GM18870 (cell line): Measurements from ENCODE around the gene TSHZ2.
"Not testable (repeated sequence)": the region's sequence is repeated elsewhere in the genome, so short reads cannot be mapped to it uniquely, and the experiment has no call there.

Source experiments
- ATAC-seq: cut with Tn5 transposase; IDR thresholded peaks from one replicate; pipeline ENCODE4 v1.9.1; 2021; ENCODE audit warnings: moderate library complexity; ENCODE audit not compliant: unreplicated experiment

The TSHZ2 gene

DNA sequence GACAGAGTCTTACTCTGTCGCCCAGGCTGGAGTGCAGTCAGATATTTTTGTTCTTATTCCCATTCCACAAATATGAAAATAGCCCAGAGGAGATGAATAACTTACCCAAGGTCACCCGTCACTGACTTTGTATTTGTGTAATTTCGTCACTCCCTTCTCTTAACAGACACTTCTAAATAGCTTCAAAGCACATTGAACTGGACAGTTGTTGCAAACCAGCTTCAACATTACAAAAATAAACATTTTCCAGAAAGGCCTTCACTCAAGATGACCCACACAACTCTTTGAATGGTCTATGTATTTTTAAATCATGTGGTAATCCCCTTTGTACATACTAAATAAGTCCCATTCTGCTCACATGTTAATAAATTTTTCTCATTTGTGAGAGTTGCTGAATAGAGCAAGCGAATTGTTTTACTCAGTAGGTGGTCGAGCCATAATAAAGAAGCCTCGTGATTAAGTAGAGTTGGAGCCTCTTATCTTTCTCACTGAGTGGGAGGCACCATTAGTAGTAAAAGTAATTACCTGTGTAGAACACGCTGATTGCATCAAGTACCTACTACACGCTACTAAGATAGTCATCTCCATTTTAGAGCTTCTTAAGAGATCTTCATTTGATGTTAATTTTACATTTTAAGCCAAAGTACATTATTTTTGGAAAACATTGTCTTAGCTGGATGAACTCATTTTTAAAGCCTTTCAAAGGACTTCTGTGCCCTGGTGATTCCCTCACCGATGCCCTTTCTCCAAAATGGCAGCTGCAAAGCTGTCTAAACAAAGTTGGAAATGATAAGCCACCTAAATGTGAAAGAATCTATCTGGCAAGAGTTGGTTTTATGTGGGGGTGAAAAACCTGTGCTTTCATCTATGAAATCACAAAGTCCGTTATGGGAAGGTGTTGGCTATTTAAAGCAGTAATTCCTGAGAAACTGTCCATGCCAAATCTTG is 110.0 kb downstream of the TSHZ2 start:
- ATAC-seq, result no peak

DNA sequence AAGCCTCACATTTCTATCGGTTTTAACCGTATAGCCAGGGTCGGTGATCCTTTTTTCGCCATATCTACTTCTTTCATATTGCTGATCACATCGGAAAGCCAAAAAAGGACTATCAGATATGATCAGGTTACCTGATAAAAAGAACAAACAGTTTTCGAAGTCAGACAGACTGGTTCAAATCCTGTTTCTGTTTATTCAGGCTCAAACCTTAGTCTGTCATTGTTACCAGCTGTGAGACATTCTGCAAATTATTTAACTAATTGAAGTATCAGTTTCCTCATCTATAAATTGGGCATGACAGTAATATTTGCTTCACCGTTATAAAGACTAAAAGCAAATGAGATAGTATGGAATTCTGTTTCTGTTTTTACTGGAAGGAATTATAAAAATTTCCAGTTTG is 111.3 kb downstream of the TSHZ2 start:
- ATAC-seq, result no peak

DNA sequence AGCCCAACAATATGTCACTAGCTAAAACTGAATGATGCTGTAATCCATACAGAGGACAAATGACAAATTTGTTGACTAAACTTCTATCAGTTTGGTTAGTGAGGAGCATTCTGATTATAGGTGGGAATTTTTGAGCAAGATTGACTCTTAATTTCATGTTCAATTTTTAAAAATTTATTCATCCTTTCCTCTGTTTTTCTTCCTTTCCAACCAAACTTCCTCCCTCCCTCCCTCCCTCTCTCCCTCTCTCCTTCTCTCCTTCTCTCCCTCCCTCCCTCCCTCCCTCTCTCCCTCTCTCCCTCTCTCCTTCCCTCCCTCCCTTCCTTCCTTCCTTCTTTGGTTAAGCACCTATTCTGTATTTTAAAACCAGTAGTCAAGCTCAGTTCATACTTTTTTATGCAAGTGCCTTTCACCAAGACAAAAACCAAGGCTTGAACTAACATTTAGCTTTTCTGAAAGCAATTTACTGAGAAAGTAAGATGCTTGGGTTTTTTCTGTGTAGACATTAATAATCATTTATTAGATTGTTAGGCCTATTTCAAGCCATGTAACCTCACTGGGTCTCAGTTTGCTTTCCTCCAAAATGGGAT is 112.3 kb downstream of the TSHZ2 start:
- no peak for ATAC-seq

DNA sequence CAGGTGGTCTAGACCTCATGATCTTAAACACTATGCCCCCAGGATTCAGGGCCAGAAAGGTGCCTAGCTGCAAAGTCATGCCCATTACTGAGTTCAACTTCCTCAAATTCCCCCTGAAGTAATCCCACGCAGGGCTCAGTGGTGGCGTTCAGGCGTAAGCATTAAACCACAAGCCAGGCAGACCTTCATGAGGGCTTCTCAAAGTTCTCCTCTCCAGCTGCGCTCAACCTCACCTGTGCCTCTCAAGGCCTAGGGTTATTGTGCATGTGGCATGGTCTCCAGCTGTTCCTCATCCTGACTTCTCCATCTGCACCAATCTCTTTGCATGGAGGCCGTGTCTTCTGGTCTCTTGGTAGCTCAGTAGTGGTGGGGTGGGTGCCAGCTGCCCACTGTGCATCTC is 113.6 kb downstream of the TSHZ2 start:
- ATAC-seq, result no peak

DNA sequence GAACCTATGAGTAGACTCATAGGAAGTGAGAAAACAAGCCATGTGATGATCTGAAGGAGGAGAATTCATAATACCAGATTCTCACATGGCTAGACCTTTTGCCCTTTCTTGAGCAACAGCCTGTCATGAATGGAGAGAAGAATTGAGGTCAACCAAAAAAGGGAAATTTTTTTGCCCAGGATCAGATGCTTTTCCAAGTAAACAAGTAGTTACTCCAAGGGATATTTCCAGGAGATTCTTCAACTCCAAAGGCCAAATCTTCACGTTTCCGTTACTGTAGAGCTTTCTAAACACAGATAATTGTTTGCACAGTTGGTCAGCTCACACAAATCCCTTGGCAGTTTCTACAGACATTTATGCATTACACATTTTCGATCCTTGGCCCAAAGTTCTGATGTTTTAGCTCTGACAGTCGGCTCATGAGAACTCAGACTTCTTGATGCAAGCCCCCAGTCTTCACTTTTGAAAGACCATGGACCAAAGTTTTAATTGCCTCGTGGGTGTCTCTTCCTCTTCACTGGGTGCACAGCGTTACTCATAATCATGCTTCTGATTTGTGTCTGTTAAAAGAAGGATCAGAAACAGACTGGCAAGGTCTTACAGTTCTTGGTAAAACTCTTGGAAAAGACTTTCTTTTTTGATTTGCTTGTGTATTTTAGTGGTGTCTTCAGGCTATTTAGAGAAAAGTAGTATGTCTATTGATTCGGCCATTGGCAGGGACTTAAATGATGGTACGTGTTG is 115.0 kb downstream of the TSHZ2 start:
- ATAC-seq, result no peak

DNA sequence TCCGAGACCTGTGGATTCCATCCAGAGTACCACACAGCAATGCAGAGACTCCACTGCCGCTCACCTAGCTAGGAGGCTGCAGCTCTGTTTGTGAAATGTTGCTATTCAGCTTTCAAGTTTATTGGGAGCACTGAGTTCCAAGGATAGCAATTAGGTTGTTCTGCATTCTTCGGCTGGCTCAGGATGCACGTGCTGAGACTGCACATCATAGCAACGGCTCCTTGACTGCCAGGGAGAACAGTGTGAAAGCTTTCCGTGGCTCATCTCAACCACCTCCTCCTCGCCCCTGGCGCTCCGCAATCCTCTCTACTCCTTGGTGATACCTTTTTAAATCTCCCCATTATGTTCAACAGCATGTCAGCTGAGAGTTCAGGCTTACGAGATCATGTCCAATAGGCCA is 116.6 kb downstream of the TSHZ2 start:
- no peak for ATAC-seq

DNA sequence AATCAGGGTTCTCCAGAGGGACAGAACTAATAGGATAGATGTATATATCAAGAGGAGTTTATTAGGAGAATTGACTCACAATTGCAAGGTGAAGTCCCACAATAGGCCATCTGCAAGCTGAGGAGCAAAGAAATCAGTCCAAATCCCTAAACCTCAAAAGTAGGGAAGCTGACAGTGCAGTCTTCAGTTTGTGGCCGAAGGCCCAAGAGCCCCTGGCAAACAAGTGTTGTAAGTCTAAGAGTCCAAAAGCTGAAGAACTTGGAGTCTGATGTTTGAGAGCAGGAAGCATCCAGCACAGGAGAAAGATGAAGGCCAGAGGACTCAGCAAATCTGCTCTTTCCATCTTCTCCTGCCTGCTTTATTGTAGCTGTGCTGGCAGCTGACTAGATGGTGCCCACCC is 117.7 kb downstream of the TSHZ2 start:
- not testable (repeated sequence) for ATAC-seq

DNA sequence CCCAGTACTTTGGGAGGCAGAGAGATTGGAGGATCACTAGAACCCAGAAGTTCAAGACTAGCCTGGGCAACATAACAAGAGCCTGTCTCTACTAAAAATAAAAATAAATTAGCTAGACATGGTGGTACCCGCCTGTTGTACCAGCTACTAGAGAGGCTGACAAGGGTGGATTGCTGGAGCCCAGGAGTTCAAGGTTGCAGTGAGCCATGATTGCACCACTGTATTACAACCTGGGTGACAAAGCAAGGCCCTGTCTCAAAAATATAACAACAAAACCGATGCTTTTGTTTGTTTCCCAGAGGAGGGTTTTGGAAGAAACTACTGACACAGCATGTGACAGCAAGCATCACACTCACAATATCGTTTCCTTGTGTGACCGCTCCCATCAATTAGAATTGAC is 119.6 kb downstream of the TSHZ2 start:
- ATAC-seq, result no peak

DNA sequence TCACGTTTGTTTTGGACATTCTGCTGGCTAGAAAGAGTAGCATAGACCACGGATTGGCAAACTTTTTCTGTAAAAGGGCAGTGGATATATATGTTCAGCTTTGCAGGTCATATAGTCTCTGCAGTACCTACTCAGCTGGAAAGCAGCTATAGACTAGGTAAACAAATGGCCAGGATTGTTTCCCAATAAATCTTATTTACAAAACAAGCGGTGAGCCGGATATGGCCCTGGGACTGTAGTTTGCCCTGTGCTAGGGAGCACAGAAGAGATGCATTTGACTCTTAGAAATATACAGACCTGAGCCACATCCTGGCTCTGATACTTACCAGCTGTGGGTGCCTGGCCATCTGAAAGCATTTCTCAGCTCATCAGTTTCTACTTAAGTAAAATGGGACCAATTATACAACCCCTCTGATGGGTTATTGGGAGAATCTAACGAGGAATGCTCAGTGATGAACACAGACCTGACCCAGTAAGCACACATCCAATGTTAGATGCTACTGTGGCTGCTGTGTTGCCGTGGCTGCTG is 120.7 kb downstream of the TSHZ2 start:
- no peak for ATAC-seq

DNA sequence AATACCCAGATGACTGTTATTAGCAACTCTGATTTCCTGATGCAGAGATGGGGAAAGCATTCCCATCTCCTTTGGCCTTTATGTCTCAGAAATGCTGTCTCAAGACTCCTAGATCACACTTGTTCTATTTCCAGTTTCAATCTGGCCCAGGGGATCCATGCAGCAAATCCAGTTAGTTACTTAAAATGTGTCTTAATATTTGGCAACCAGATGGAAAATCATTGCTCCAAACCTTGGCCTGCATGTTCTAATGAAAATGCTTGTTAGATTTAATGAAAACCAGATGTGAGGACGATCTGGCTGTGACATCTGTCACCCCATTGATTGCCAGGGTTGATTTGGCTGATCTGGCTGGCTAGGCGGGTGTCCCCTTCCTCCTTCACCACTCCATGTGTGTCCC is 125.2 kb downstream of the TSHZ2 start:
- ATAC-seq, result no peak

DNA sequence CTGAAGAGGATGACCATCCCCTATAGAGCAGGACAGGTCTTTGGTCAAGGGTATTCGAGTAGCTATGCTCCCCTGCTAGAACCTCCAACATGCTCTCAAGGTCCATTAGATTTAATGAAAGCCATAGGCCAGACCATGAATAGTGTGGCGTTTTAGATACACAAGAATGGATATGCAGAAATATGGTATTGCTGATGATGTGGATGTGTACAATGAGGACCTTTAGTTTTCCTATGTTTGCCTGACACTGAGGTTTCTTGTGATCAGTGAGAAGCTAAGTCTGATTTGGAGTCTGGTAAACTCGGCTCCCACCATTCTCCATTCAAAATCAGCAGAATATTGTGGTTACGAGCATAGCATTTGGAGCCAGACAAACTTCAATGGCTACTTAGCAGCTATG is 125.6 kb downstream of the TSHZ2 start:
- no peak for ATAC-seq

DNA sequence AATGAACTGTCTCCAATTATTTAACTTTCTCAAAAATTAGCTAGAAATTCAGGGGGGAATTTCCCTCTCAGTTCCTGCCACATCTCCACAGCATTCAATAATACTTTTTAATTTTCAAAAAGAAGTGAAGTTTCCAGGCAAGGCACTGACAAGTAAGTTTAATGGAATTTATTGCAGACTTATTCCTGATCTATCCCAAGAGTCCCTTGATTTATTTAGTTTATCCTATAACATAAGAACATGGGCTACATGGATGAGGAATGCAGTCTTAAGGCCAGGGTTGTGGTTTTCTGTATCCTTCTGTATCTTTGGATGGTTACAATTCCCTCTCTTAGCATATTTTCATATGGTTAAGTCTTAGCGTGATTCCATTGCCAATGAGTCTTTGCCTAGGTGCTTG is 126.5 kb downstream of the TSHZ2 start:
- no peak for ATAC-seq

DNA sequence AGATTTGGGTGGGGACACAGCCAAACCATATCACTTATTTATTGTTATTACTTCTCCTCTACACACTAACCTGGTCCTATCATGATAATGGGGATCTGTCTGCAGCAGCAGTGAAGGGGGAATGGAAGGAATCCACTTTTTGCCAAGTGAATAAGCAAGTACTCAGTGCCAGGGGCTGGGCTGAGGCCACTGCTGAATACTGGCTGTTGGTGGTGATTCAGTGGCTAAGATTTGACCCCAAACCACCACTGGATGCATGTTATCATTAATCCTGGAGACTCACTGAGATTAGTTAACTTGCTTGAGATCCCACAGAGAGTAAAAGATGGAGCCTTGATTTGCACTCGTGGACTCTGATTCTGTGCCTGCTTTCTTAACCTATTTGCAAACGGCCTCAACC is 127.7 kb downstream of the TSHZ2 start:
- ATAC-seq, result no peak

DNA sequence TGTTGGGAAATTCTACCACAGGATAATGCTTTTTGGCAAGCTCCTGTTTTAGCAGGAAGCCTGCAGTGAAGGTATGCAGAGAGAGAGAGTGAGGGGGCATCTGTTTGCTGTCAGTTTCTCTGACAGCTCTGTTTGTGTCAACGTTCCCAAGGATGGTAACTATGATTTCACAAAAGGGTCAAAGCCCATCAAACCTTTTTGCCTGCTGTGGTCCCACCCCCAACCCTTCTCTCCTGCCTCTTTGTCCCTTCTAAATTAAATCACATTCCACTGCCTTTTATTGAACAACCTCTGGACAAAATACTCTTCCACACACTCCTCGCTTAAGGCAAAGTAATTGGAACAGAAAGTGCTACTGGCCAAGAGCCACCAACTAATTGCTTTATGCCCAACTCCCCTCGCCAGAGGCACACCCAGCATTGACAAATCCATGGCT is 128.3 kb downstream of the TSHZ2 start:
- no peak for ATAC-seq

DNA sequence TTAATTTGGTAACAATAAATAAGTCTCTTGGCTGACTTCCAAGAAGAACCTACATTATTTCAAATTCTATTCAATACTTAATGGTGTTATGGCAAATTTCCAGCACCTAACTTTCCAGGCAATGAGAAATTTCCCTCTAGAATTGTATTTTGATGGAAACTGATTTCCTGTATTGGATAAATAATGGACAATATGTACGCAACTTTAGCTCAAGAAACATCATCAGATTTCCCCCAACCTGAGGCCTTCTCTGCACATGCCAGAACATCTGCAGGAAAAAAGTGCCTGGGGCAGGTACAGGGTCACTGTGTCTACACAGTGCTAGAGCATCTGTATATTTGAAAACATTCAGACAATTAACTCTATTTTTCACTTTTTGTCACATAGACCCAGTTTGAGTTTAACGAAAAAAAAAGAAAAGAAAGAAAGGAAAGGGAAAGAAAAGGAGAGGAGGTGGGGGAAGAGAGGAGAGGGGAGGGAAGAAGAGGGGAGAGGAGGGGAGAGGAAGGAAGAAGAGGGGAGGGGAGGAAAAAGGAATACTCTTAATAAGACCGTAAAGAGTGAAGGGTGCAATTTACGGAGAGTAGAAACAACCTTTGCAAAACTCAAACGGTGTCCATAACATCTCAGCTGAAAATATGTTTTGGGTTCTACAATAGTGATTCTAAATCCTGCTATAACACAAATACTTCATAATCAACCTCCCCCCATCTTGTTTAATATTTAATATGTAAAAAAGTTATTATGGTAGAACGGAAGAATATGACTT is 130.0 kb downstream of the TSHZ2 start:
- no peak for ATAC-seq

DNA sequence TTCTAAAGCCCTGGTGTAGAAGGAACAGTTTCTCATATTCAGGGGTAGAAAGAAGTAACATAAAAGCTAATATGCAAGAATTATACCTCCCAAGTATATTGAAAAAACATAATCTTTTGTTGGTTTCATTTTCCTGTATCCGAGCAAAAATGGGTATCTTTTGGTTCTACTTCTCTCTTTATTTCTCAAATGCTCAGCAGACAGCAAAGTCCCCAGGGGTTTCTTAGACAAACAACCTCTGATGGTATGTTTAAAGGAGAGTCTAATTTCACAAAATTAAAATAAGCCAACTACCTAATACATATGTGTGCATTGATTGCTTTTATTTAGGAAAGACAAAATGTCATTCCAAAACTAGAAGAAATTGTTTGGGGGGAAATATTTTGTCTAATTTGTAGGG is 131.0 kb downstream of the TSHZ2 start:
- ATAC-seq, result no peak

DNA sequence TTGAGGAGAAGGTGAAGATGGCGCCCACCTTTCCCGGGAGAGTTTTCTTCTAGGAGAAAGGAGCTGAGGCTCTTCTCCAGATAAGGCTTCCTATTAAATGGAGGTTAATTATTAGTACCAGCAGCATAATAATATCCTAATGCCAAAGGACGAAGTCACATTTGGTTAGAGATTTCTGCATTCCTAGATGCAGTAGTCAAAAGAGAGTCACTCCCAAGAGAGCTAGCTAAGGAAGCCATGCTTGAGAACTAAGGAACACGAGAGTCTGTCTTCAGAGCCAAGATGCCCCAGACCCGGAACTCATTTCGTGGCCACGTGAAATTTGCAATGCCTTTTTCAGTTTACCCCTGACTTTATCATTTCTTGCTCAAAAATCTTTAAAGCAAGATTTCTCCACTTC is 132.7 kb downstream of the TSHZ2 start:
- ATAC-seq, result no peak

DNA sequence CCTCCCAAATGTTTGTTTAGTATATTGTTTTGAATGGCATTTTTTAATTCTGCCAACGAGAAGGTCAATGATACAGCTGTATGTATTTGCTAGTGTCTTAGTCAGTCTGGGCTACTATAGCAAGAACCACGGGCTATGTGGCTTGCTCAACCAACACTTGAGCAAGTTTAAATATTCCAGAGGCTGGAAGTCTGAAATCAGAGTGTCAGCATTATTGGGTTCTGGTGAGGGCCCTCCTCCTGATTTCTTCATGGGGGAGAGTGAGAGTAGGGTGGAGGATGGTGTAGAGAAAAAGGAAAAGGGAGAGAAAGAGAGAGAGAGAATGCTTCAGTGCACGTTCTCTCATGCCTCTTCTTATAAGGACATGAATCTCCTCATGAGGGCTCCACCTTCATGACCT is 144.6 kb downstream of the TSHZ2 start:
- ATAC-seq, result no peak

DNA sequence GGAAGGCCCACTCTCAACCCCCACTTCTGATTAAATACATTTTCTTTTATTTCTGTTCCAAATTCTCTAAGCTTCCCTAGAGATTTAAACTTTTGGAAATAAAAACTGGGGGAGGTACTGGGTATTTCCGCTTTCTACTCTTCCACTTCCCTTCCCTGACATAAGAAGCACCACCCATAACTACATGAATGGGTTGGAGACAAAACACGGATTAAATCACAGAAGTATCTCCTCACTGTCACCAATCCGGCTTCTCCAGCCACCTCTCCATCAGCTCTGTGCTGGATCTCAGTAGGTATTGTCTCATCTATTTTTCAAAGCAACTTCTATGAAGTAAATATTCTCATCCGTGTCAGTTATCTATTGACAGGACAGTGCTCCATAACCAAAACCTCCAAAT is 150.7 kb downstream of the TSHZ2 start:
- ATAC-seq, result no peak

DNA sequence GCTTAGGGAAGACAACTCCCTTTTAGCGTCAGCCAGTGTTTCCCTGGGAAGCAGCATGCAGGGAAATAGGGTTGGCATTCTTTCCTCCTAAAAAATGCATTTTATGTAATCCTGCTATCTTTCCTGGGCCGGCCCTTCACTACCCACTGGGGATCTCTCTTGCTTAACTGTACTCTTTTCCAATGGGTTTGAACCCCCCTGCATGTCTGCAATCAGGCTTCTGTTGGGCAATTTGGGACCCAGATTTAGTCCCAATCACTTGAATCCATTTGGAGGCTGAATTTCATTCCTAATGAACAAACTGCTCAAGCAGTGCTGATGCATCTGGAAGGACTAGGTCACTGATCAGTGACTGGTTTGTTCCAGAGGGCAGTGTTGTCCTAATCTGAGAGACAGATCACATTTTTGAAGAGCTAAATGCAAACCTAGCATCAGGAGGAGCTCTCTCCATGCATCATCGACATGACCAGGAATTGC is 152.0 kb downstream of the TSHZ2 start:
- no peak for ATAC-seq

DNA sequence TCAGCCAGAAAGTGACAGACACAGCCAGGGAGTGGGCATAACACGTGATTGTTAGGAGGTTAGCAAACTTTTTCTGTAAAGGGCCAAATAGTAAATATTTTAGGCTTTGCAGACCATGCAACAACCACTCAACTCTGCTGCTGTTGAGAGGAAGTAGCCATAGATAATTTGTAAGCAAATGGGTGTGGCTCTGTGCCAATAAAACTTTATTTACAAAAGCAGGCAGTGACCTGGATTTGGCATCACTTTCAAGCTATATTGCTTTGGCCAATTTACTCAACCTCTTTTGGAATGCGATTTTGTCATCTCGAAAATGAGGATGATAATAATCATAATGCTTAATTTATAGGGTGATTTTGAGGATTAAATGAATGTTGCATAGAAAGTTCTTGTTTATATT is 152.6 kb downstream of the TSHZ2 start:
- no peak for ATAC-seq
